H1 (cell line): ENCODE data around the gene SLC25A11. TPM values are rescaled to one million over a fixed set of nuclear protein-coding genes. Genes with fewer than 3 reads are reported as not detected.

ENCODE experiments used
- CTCF ChIA-PET: fragments of 300-600 bp; sonication (Branson Sonifier 250); formaldehyde crosslinking; loops from one replicate; lab custom pipeline; 2021; ENCODE audit not compliant: partially characterized antibody; lab: Charles Lee
- POLR2A ChIA-PET: fragments of 300-600 bp; sonication (Branson Sonifier 250); formaldehyde crosslinking; loops from one replicate; lab custom pipeline; 2021; ENCODE audit warnings: inconsistent platforms; ENCODE audit not compliant: partially characterized antibody; lab: Charles Lee
- DNase-seq, 2 experiments: peaks; one replicate each; pipeline versions ENCODE4 v3.0.0 to v3.0.0-alpha.2; 2010 to 2022; ENCODE audit warnings: low spot score in 2 of 2, low read depth in 1 of 2, mixed read lengths in 1 of 2
- FAIRE-seq: peaks from 2 replicates; lab custom pipeline; 2011; peaks lifted over from hg19 to GRCh38; lab: Jason Lieb, UNC
- H2AFZ ChIP-seq: 2 replicates; pipeline ENCODE4 v1.8.1; 2012; ENCODE audit warnings: low read length, inconsistent platforms
- H2AK5ac ChIP-seq: 2 replicates; pipeline ENCODE4 v1.6.1; 2013; ENCODE audit warnings: low read depth, low read length
- H2BK120ac ChIP-seq: replicated peaks from 2 replicates; pipeline ENCODE3; 2013; ENCODE audit warnings: low read depth, low read length, inconsistent platforms
- H2BK12ac ChIP-seq: 2 replicates; pipeline ENCODE4 v1.6.1; 2013; ENCODE audit warnings: low read depth, low read length
- H2BK15ac ChIP-seq: 2 replicates; pipeline ENCODE4 v1.6.1; 2013; ENCODE audit warnings: low read length
- H2BK20ac ChIP-seq: 2 replicates; pipeline ENCODE4 v1.6.1; 2013; ENCODE audit warnings: low read length
- H2BK5ac ChIP-seq: 2 replicates; pipeline ENCODE4 v1.6.1; 2013; ENCODE audit warnings: low read depth, low read length
- H3K14ac ChIP-seq: 2 replicates; pipeline ENCODE4 v1.6.1; 2013; ENCODE audit warnings: inconsistent platforms; ENCODE audit not compliant: insufficient read length
- H3K18ac ChIP-seq: 2 replicates; pipeline ENCODE4 v1.6.1; 2013; ENCODE audit warnings: low read length; ENCODE audit errors: extremely low read depth
- H3K23ac ChIP-seq: 2 replicates; pipeline ENCODE4 v1.6.1; 2013; ENCODE audit warnings: inconsistent platforms; ENCODE audit not compliant: insufficient read length
- H3K23me2 ChIP-seq: 2 replicates; pipeline ENCODE4 v1.6.1; 2013; ENCODE audit warnings: low read depth, low read length
- H3K27ac ChIP-seq: 2 replicates; pipeline ENCODE4 v1.6.1; 2011; ENCODE audit warnings: low read depth, low read length, inconsistent platforms
- H3K27me3 ChIP-seq, 4 experiments: replicated peaks in 1 of 4; 1 replicate in 1 of 4; 2 replicates in 3 of 4; pipeline versions ENCODE4 v1.6.1 to v1.8.1; 2011 to 2013; ENCODE audit warnings: low read length in 3 of 4, mild to moderate bottlenecking in 3 of 4, inconsistent platforms in 2 of 4, mixed read lengths in 2 of 4, moderate library complexity in 1 of 4; ENCODE audit not compliant: control insufficient read depth in 3 of 4, insufficient read depth in 3 of 4; ENCODE audit errors: extremely low read depth in 1 of 4
- H3K36me3 ChIP-seq, 4 experiments: 2 replicates each; pipeline versions ENCODE4 v1.6.1 to v1.8.1; 2011 to 2013; ENCODE audit warnings: mild to moderate bottlenecking in 4 of 4, low read length in 3 of 4, moderate library complexity in 2 of 4, control low read depth in 1 of 4, inconsistent platforms in 1 of 4; ENCODE audit not compliant: insufficient read depth in 4 of 4, control insufficient read depth in 2 of 4
- H3K4ac ChIP-seq: replicated peaks from 2 replicates; pipeline ENCODE3; 2013; ENCODE audit warnings: low read length, low read depth, mixed read lengths, inconsistent platforms; ENCODE audit not compliant: insufficient read length
- H3K4me1 ChIP-seq, 4 experiments: replicated peaks in 1 of 4; 1 replicate in 1 of 4; 2 replicates in 3 of 4; pipeline versions ENCODE4 v1.6.1 to v1.8.1; 2011 to 2013; ENCODE audit warnings: low read length in 3 of 4, inconsistent platforms in 2 of 4, mixed read lengths in 1 of 4; ENCODE audit not compliant: insufficient read depth in 4 of 4, control insufficient read depth in 3 of 4
- H3K4me2 ChIP-seq, 2 experiments: 2 replicates each; pipeline versions ENCODE4 v1.6.1 to v1.8.1; 2011 to 2013; ENCODE audit warnings: low read depth in 2 of 2, low read length in 2 of 2, control low read depth in 1 of 2, inconsistent platforms in 1 of 2, mild to moderate bottlenecking in 1 of 2; ENCODE audit not compliant: insufficient read depth in 1 of 2
- H3K4me3 ChIP-seq, 4 experiments: fragments of 200-600, 300-600 bp in 1 of 4; sonication (generic), shearing (Covaris generic), sonication (Bioruptor Twin) in 1 of 4; 2 replicates each; pipeline versions ENCODE4 v1.5.1 to v1.8.1; 2011 to 2016; ENCODE audit warnings: low read length in 4 of 4, low read depth in 3 of 4, control low read depth in 2 of 4, inconsistent platforms in 2 of 4, mild to moderate bottlenecking in 2 of 4, mixed read lengths in 1 of 4, moderate library complexity in 1 of 4; ENCODE audit not compliant: insufficient read depth in 2 of 4; ENCODE audit errors: extremely low read depth in 1 of 4
- H3K56ac ChIP-seq: replicated peaks from 2 replicates; pipeline ENCODE3; 2013; ENCODE audit warnings: low read depth, mild to moderate bottlenecking, mixed read lengths, low read length, inconsistent platforms; ENCODE audit not compliant: insufficient read length
- H3K79me1 ChIP-seq: 2 replicates; pipeline ENCODE4 v1.6.1; 2013; ENCODE audit warnings: low read depth, low read length, control low read depth
- H3K79me2 ChIP-seq, 2 experiments: 2 replicates each; pipeline versions ENCODE4 v1.6.1 to v1.8.1; 2012 to 2013; ENCODE audit warnings: low read length in 2 of 2, mild to moderate bottlenecking in 2 of 2, inconsistent platforms in 1 of 2; ENCODE audit not compliant: insufficient read depth in 2 of 2, control insufficient read depth in 1 of 2
- H3K9ac ChIP-seq, 4 experiments: replicated peaks in 1 of 4; 1 replicate in 1 of 4; 2 replicates in 3 of 4; pipeline versions ENCODE4 v1.6.1 to v1.8.1; 2011 to 2013; ENCODE audit warnings: low read depth in 3 of 4, low read length in 3 of 4, control low read depth in 2 of 4, mild to moderate bottlenecking in 2 of 4, moderate library complexity in 2 of 4, inconsistent platforms in 1 of 4; ENCODE audit errors: extremely low read depth in 1 of 4
- H3K9me3 ChIP-seq, 2 experiments: 2 replicates each; pipeline versions ENCODE4 v1.6.1 to v1.8.1; 2012 to 2013; ENCODE audit warnings: mild to moderate bottlenecking in 2 of 2, moderate library complexity in 2 of 2, control low read depth in 1 of 2, inconsistent platforms in 1 of 2, low read depth in 1 of 2, low read length in 1 of 2, mixed read lengths in 1 of 2; ENCODE audit not compliant: insufficient read depth in 2 of 2
- H4K20me1 ChIP-seq, 2 experiments: replicated peaks in 1 of 2; 2 replicates each; pipeline versions ENCODE3 to v1.8.1; 2011 to 2013; ENCODE audit warnings: inconsistent platforms in 2 of 2, low read length in 2 of 2, mild to moderate bottlenecking in 1 of 2; ENCODE audit not compliant: insufficient read depth in 2 of 2, control insufficient read depth in 1 of 2
- H4K5ac ChIP-seq: 2 replicates; pipeline ENCODE4 v1.6.1; 2013; ENCODE audit warnings: low read length, low read depth, mixed read lengths, inconsistent platforms; ENCODE audit not compliant: insufficient read length
- H4K8ac ChIP-seq: 2 replicates; pipeline ENCODE4 v1.8.0; 2013; ENCODE audit warnings: mild to moderate bottlenecking, moderate library complexity, low read length, inconsistent platforms; ENCODE audit not compliant: insufficient read depth; ENCODE audit errors: extremely low read depth
- H4K91ac ChIP-seq: replicated peaks from 2 replicates; pipeline ENCODE3; 2013; ENCODE audit warnings: low read length, mixed read lengths, inconsistent platforms; ENCODE audit not compliant: insufficient read length
- ASH2L ChIP-seq: fragments of 200-600, 300-600 bp; sonication (generic); IDR thresholded peaks from one replicate; pipeline ENCODE4 v1.7.1; 2017; ENCODE audit warnings: low read length
- BACH1 ChIP-seq: IDR thresholded peaks from 2 replicates; pipeline ENCODE4 v1.6.1; 2012; ENCODE audit warnings: low read length, improper control_type of control experiment
- KDM4A ChIP-seq: IDR thresholded peaks from one replicate; pipeline ENCODE4 v1.7.1; 2012; ENCODE audit warnings: low read depth, mild to moderate bottlenecking, moderate library complexity, low read length, inconsistent platforms; ENCODE audit not compliant: severe bottlenecking
- SIN3A ChIP-seq, 2 experiments: IDR thresholded peaks in 1 of 2; conservative IDR thresholded peaks in 1 of 2; 2 replicates each; pipeline ENCODE4 v1.6.1; 2011 to 2012; ENCODE audit warnings: low read length in 2 of 2, improper control_type of control experiment in 1 of 2, low read depth in 1 of 2, mild to moderate bottlenecking in 1 of 2
- SP2 ChIP-seq: IDR thresholded peaks from 2 replicates; pipeline ENCODE4 v1.6.1; 2012; ENCODE audit warnings: mild to moderate bottlenecking, low read length, inconsistent platforms
- TAF1 ChIP-seq: IDR thresholded peaks from 2 replicates; pipeline ENCODE4 v1.6.1; 2011; ENCODE audit warnings: mild to moderate bottlenecking, low read depth, low read length
- WGBS, 2 experiments: shearing (Covaris generic) in 1 of 2; methylation state at CpG; one replicate each; pipeline versions ENCODE4 v1.1.6 to v1.1.7; 2013 to 2015; ENCODE audit warnings: low lambda C conversion rate in 2 of 2, mixed read lengths in 2 of 2, inconsistent platforms in 1 of 2, low coverage in 1 of 2, missing lambda C conversion rate in 1 of 2; ENCODE audit not compliant: insufficient replicate concordance in 2 of 2, insufficient coverage in 1 of 2, insufficient read length in 1 of 2; ENCODE audit errors: extremely low coverage in 1 of 2, missing lambda C conversion rate in 1 of 2; 5-methylcytosine and 5-hydroxymethylcytosine counted together
- polyA plus RNA-seq, 7 experiments: library from polyadenylated mRNA; depleted of rRNA in 3 of 7; stranded (reverse) in 5 of 7; unstranded in 2 of 7; fragments of >200 nt in 5 of 7; fragments of 200-250 nt in 2 of 7; gene quantifications; 1 replicate in 5 of 7; 2 replicates in 1 of 7; 4 replicates in 1 of 7; pipeline versions ENCODE4 v1.2.1 to v1.2.3, GENCODE V29; 2011 to 2013; ENCODE audit warnings: missing spikeins in 2 of 7, mixed read lengths in 2 of 7
- total RNA-seq: library from RNA; stranded (reverse); fragmentation: NEBNext Ultra II Directional; extraction: Animal tissue kit (Norgen Biotek cat#: 25700); gene quantifications from 2 replicates; pipeline ENCODE4 v1.2.1, GENCODE V29; 2021

SLC25A11 gene
- total and polyA plus RNA-seq, 2 of the 8 experiments (the other 6 are each of a cell fraction or from before 2014, with no cell fraction given): 55.9 to 97.0 TPM

- H4K91ac ChIP-seq: no peak overlapping the region
- no peak overlapping the region for H3K27ac ChIP-seq
- H2BK12ac ChIP-seq: peak overlapping the region; percentile 60; the same call in 1 of the 2 replicates
- H3K79me1 ChIP-seq: 0 out of 2 replicates have a peak, but pooled peaks cover 2% of the 10 kb centered on the region
- H4K8ac ChIP-seq: no peak overlapping the region
- H3K4me1 ChIP-seq: peaks cover 0 to 10% (median 4%) of the 10 kb centered on the region in 4 experiments; a peak in 4 of 7 replicates
- DNase-seq (no peak), FAIRE-seq (no peak)
- no peak overlapping the region for H2BK20ac ChIP-seq
- no peaks in the 10 kb centered on the region for H3K23me2 ChIP-seq
- no peak overlapping the region for H3K14ac ChIP-seq
- H4K20me1 ChIP-seq: peaks cover 0 to 3% of the 10 kb centered on the region in 2 experiments
- no peaks in the 10 kb centered on the region for H3K27me3 ChIP-seq
- no peak overlapping the region for H3K4me3 ChIP-seq
- H3K4ac ChIP-seq: no peak overlapping the region
- ChIA-PET CTCF (interaction anchor here (1.3 kb wide), 1 partner anchor 19 kb away, joined by 4 read pairs; no protein-coding TSS in a partner anchor), POLR2A (interaction anchor here (0.6 to 32.4 kb wide), 5 partner anchors 1 to 256 kb away, joined by 3 to 987 read pairs (median 4); partner anchors contain the start of genes ENO3, PFN1, RNF167 and SLC25A11)
- H3K23ac ChIP-seq: no peak overlapping the region
- H3K4me2 ChIP-seq: no peak overlapping the region
- TF ChIP-seq SIN3A (conservative IDR thresholded peaks at IDR 0.05 in 1 of 2, IDR thresholded peaks at IDR 0.05 in 1 of 2; ENCODE audit: low read depth in 1 of 2, low read length in 2 of 2) (no peak), TAF1 (no peak), ASH2L (no peak), KDM4A (no peak), SP2 (no peak), BACH1 (no peak)
- H2BK120ac ChIP-seq: no peak overlapping the region
- no peak overlapping the region for H4K5ac ChIP-seq
- no peak overlapping the region for H2BK15ac ChIP-seq
- 87% methylated on average over 16 of the region's 18 CpGs; no CpG with 5 or more reads in 1 of the 2 experiments for WGBS, 2 experiments
- no peak overlapping the region for H3K18ac ChIP-seq
- no peak overlapping the region for H2AK5ac ChIP-seq
- no peaks in the 10 kb centered on the region for H3K79me2 ChIP-seq
- no peak overlapping the region for H2AFZ ChIP-seq
- peaks cover 0 to 2% (median 0%) of the 10 kb centered on the region in 4 experiments; a peak in 2 of 8 replicates for H3K36me3 ChIP-seq
- 0 out of 2 replicates have a peak overlapping the region, but pooled peaks have one; percentile 60 for H2BK5ac ChIP-seq
- no peaks in the 10 kb centered on the region for H3K9me3 ChIP-seq
- H3K9ac ChIP-seq: no peak overlapping the region
- no peak overlapping the region for H3K56ac ChIP-seq
These were observed 19.6 kb upstream of the SLC25A11 start for GRCh38 chr17:4959261-4959965.
